NCI-H82 (cell line): Measurements from ENCODE around the gene CLCF1.

Experiments
- DNase-seq: peaks from one replicate; lab custom pipeline; 2025; lab: John Stamatoyannopoulos, UW

Gene CLCF1

GRCh38 chr11:67372993-67373647 is at the start of gene CLCF1:
CLCF1 (minus strand) TSS chr11:67373598; CDS start chr11:67373539, 59 bp downstream.
- peak; percentile 61 for DNase-seq

- peak; percentile 16 for DNase-seq
These were observed 49.5 kb upstream of the CLCF1 start for GRCh38 chr11:67422891-67423290.

DNA sequence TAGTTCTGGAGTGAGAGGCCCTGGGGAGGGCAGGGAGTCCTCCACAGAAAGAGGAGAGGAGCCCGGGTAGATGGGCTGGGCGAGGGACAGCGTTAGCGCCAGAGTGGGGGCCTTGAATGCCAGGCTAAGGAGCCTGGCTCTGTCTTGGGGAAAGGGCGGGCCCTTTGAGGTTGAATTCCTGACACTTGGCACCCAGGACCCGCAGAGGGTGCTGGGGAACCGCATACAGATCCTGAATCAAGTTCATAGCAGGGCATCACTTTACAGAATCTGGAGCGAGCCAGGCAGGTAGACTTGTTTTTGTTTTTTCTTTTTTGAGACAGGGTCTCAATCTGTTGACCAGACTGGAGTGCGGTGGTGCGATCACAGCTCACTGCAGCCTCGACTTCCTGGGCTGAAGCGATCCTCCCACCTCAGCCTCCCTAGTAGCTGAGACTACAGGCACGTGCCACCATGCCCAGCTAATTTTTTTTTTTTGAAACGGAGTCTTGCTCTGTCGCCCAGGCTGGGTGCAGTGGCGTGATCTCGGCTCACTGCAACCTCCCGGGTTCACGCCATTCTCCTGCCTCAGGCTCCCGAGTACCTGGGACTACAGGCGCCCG is 48.1 kb upstream of the CLCF1 start:
- no peak for DNase-seq

DNA sequence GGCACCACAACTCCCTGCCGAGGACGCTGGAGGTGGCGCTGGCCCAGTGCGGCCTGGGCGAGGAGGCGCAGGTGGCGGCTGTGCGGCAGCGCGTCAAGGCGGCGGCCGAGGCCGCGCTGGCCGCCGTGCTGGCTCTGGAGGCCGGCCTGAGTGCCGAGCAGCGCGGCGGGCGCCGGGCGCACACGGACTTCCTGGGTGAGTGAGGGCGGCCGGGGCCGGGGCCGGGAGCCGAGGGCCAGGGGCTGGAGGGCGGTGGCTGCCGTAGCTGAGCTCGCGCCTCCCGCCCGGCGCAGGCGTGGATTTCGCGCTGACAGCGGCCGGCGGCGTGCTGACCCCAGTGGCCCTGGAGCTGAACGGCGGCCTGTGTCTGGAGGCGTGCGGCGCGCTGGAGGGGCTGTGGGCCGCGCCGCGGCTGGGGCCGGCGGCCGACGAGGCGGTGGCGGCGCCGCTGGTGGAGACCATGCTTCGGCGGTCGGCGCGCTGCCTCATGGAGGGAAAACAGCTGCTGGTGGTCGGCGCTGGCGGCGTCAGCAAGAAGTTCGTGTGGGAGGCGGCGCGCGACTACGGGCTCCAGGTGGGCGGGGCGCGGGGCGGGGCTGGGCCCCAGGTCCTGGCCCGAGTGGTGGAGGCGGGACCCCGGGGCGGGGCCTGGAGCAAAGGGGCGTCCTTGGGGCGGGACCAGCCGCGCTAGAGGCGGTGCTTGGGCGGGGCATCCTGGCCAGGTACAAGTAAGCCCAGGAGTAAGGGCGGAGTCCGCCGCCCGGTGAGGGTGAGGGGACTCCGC is 47.4 kb upstream of the CLCF1 start:
- peak; percentile 94 for DNase-seq

- peak; percentile 45 for DNase-seq
These were observed 46.8 kb upstream of the CLCF1 start for GRCh38 chr11:67420147-67420645.

- DNase-seq: no peak
These were observed 46.1 kb upstream of the CLCF1 start for GRCh38 chr11:67419325-67420049.

GRCh38 chr11:67418476-67419281 is 45.3 kb upstream of the CLCF1 start:
- DNase-seq: no peak

- DNase-seq: no peak
These were observed 44.0 kb upstream of the CLCF1 start for GRCh38 chr11:67417425-67417824.

DNA sequence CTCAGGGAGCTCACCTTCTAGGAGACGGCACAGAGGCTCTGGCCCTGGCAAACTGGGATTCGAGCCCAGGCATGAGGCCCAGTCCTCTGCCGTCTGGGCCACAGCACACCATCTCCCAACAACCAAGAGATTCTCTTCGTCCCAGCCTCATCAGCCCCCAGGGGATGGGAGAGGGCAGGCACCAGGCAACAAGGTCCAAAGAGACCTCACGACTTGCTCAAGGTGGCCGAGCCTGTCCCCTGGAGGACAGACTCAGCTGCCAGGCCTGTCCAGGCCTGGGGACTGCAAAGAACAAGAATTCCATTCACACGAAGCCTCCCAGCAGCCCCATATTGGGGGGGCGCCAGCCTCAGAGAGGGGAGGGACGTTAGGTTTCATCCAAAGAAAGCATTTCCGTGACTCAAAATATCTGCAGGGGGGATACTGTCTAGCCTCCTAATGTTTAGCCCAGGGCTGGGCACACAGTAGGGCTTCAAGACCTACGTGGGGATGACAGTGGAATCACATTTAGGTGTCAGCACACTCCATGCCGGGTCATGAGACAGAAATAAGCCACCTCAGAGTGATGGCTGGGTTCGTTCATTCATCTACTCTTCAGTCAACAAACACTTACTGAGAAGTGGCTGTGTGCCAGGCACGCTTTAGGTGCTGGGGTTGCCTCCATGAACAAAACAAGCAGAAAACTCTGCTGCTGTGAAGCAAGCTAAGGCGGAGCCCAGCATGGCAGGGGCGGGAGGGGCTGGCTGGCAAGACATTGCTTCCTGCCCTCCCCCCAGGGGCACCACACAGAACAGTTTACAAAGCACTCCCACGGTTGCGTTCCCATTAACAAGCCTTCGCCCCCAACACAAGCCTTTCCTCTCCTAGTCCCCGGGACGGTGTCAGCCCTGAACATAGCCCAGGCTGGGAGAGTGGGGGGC is 43.3 kb upstream of the CLCF1 start:
- no peak for DNase-seq

DNA sequence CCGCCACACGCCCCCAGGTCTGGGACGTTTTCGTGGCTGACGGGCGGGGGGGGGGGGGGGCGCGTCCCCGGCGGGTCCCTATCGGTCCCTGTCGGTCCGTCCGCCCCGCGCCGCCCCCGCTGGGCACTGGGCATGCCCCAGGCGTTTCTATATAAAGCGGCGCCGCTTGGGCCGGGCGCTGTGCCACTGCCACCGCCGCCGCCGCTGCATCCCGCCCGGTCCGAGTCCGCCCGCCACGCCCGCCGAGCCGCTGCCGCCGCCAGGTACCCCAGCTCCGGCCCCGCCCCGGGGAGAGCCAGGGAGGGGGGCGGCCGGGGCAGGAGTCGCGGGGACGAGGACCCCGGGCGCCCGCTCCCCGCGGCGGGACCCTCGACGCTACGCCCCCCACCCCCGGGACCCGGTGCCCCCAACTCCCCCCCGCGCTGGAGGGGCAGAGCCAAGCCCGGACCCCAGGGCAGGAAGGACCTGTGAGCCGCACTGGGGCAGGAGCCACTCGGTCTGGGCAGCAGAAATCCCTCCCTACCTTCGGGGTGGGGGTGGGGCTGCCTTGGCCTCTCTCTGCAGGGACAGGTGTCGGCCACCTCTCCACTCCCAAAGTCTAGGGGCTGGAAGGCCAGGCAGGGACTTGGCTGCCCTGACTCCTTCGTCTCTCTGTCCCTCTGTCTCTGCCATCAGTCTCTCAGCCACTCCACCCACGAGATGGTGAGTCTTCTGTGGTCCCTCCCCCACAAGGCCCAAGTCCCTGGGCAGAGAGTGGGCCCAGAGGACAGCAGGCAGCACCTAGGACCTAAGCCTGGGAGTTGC is 42.3 kb upstream of the CLCF1 start, which contains the start of gene CARNS1:
Gene CARNS1 (plus strand): TSS at position 178 of the 804 bp plus-strand sequence. CDS start 522 bp downstream, at position 700.
- no peak for DNase-seq

DNA sequence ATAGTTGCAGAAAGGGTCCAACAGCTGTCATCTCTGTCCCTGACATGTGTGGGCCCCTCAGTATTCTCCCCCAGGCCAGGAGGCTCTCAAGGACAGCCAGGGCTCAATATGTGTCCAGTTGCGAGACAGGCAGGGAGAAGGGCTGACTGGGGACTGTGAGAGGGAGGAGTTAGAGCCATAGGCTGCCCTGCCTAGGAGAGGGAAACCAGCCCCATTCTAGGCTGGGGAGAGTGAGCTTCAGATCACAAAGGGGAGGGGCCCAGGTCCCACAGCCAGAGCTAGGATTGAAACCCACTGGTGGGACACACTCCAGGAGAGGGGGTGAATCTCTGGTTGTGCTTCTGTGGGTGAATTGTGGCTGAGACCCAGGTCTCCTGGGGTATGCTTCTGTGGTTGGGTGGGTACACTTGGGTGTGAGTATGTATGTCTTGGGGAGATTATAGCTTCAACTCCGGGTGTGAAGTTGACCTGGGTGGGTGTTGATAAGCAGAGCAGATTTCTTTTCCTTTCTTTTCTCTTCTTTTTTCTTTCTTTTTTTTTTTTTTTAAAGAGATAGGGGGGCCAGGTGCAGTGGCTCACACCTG is 40.0 kb upstream of the CLCF1 start:
- no peak for DNase-seq

DNA sequence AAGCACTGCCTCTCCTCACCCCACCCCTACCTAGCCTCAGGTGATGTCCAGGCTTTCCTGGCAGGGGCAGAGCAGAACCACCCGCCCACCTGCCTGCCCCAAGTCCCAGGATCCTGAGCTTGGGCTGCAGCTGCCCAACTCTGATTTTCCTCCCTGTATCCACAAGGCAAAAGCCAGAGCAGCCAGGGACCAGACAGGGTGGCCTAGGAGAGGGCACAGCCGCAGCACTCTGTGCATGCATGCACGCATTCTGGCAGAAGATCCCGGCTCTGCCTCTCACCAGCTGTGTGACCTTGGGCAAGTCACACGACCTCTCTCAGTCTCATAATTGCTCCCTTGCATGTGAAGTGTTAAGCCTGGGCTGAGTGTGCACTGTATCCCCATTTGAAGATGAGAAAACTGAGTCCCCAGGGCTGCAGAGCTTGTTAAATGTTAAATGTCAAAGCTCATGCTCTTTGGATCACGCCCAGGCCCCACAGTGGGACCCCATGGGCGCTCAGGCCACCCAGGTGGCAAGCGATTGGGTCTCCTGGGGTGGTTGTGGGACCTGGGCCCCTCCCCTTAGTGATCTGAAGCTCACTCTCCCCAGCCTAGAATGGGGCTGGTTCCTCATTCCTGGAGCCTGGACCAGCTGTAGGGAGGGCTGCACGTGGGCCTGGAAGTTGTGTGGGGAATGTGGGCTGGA is 39.2 kb upstream of the CLCF1 start:
- no peak for DNase-seq

DNA sequence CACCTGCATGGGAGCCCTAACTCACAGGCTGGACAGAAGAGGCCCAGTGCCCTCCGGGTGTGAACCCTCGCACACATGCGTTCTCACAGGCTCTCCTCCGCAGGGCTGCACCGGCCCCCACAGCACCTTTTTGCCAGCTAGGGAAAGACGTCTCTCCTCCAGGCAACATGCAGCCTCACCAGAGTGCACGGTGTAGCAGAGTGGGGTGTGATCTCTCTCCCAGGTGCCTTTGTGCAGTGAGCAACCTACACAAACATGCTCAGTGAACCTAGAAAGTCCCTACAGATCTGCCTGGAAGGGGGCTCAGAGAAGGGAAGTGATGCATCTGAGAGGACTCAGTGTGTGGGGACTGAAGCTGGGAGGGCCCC is 38.4 kb upstream of the CLCF1 start:
- DNase-seq: no peak

- DNase-seq: no peak
These were observed 37.8 kb upstream of the CLCF1 start for GRCh38 chr11:67410984-67411784.

GRCh38 chr11:67410369-67410831 is 37.0 kb upstream of the CLCF1 start:
- no peak for DNase-seq

DNA sequence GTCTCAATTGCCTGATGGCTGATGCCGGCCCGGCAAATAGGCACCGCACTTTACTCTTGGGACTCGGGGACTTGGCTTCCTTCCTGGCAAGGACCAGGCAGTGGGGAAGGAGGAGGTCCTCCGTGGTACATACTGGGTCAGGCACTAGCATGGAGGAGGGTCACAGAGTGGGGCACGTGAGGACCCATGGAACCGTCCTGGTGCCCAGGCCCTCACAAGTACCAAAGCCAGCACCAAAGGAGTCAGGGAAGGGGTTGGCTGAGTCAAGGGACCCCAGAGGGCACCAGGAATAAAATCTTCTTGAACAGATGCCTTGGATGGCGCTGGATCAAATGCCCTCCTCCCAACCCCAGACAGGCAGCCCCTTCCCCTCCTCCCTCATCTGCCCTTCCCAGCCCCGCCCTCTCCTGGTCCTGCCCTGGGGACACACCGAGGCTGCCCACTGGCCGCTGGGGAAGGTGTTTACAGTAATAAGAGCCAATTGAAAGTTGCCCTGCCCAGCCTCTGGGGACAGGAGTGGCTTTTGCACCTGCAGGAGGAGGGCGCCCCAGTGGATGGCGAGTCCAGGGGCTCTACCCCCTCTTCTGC is 36.5 kb upstream of the CLCF1 start:
- peak; percentile 58 for DNase-seq

- no peak for DNase-seq
These were observed 35.9 kb upstream of the CLCF1 start for GRCh38 chr11:67409261-67409666.
